ENCODE data around the gene ACO2. TPM values are rescaled to one million over a fixed set of nuclear protein-coding genes. Genes with fewer than 3 reads are reported as not detected.

The ACO2 gene
- total RNA-seq, 1 donor: 57.9 TPM

DNA sequence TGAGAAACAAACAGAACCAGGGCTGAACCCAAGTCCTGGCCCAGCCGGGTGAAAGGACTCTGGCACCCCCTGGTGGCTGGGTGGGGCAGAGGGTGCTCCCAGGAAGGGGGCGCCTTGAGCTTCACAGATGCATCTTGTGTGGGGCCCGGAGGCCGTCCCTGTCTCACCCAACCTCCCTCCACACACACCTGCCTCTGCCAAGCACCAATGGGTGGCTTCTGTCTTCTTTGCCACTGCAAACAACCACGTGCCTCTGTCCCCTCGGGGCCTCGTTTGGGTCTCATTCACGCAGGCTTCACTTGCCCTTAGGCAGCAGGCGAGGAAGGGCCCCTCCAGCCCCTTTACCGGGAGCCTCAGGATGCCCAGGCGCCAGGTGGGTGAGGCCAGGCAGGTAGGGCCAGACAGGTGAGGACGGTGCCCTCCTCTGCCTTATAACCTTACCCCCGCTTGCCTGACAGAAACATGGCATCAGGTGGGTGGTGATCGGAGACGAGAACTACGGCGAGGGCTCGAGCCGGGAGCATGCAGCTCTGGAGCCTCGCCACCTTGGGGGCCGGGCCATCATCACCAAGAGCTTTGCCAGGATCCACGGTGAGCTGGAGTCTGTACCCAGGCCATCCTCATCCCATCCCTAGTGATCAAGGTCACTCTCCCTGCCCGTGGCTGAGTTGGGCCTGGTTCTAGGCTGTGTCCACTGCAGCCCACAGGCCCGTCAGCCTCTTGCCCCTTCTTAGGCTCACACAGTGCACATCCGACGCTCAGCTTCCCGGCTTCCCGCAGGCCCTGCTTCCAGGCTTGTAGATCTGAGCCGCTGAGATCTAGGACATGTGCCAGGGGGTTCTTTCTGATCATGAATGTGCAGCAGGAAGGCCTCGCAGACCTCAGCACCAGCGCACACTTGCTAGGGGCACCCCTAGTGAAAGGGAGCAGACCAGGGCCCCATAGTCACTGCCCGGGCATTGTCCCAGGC is 58.2 kb downstream of the ACO2 start:
- Histone ChIP-seq H3K9me3 (ENCODE audit: low read depth, low read length) (no peaks in the 10 kb centered on the region), H3K4me1 (ENCODE audit: insufficient read depth, low read length) (peaks cover 21% of the 10 kb centered on the region), H3K36me3 (ENCODE audit: insufficient read depth, low read length) (peaks cover 73% of the 10 kb centered on the region), H2AFZ (ENCODE audit: low read length) (no peak overlapping the region), H3K27me3 (ENCODE audit: insufficient read depth, low read length) (no peaks in the 10 kb centered on the region), H3K27ac (ENCODE audit: low read depth, low read length) (no peak overlapping the region), H4K20me1 (ENCODE audit: insufficient read depth, low read length) (peaks cover 44% of the 10 kb centered on the region), H3K4me2 (ENCODE audit: insufficient read depth, low read length) (no peak overlapping the region), H3K79me2 (ENCODE audit: insufficient read depth, low read length) (peaks cover 25% of the 10 kb centered on the region), H3K4me3 (ENCODE audit: insufficient read depth, low read length) (no peak overlapping the region)
- DNase-seq (ENCODE audit: insufficient read length, low spot score, missing footprints): peak; percentile 98
- TF ChIP-seq, protein P1, sequence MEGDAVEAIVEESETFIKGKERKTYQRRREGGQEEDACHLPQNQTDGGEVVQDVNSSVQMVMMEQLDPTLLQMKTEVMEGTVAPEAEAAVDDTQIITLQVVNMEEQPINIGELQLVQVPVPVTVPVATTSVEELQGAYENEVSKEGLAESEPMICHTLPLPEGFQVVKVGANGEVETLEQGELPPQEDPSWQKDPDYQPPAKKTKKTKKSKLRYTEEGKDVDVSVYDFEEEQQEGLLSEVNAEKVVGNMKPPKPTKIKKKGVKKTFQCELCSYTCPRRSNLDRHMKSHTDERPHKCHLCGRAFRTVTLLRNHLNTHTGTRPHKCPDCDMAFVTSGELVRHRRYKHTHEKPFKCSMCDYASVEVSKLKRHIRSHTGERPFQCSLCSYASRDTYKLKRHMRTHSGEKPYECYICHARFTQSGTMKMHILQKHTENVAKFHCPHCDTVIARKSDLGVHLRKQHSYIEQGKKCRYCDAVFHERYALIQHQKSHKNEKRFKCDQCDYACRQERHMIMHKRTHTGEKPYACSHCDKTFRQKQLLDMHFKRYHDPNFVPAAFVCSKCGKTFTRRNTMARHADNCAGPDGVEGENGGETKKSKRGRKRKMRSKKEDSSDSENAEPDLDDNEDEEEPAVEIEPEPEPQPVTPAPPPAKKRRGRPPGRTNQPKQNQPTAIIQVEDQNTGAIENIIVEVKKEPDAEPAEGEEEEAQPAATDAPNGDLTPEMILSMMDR (IDR thresholded peaks at IDR 0.05; ENCODE audit: extremely low read depth, low read depth, low read length): peak; percentile 87

DNA sequence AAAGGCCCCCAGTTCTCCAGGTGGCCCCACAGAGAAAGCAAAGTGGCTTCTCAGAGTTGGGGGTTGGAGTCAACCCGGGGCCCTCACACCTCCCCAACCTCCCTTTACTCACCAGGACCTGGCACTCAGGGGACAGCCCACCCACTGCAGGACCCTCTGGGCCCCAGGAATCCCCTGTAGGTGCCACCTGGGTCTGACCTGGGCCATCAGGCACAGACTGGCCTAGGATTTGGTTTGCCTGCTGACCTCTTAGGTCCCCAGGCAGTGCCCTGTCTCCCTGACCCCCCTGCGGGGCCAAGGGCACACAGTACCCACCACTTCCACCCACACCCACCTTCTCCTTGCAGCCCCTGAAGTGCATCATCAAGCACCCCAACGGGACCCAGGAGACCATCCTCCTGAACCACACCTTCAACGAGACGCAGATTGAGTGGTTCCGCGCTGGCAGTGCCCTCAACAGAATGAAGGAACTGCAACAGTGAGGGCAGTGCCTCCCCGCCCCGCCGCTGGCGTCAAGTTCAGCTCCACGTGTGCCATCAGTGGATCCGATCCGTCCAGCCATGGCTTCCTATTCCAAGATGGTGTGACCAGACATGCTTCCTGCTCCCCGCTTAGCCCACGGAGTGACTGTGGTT is 59.3 kb downstream of the ACO2 start:
- Histone ChIP-seq H3K79me2 (ENCODE audit: insufficient read depth, low read length) (peaks cover 37% of the 10 kb centered on the region), H3K27me3 (ENCODE audit: insufficient read depth, low read length) (no peaks in the 10 kb centered on the region), H3K27ac (ENCODE audit: low read depth, low read length) (no peak overlapping the region), H3K4me2 (ENCODE audit: insufficient read depth, low read length) (no peak overlapping the region), H3K4me1 (ENCODE audit: insufficient read depth, low read length) (peaks cover 20% of the 10 kb centered on the region), H3K36me3 (ENCODE audit: insufficient read depth, low read length) (peaks cover 85% of the 10 kb centered on the region), H3K4me3 (ENCODE audit: insufficient read depth, low read length) (no peak overlapping the region), H3K9me3 (ENCODE audit: low read depth, low read length) (no peaks in the 10 kb centered on the region), H4K20me1 (ENCODE audit: insufficient read depth, low read length) (peaks cover 54% of the 10 kb centered on the region), H2AFZ (ENCODE audit: low read length) (no peak overlapping the region)
- TF ChIP-seq, protein P1 (IDR thresholded peaks at IDR 0.05; ENCODE audit: extremely low read depth, low read depth, low read length): no peak
- peak; percentile 2 for DNase-seq (ENCODE audit: insufficient read length, low spot score, missing footprints)

DNA sequence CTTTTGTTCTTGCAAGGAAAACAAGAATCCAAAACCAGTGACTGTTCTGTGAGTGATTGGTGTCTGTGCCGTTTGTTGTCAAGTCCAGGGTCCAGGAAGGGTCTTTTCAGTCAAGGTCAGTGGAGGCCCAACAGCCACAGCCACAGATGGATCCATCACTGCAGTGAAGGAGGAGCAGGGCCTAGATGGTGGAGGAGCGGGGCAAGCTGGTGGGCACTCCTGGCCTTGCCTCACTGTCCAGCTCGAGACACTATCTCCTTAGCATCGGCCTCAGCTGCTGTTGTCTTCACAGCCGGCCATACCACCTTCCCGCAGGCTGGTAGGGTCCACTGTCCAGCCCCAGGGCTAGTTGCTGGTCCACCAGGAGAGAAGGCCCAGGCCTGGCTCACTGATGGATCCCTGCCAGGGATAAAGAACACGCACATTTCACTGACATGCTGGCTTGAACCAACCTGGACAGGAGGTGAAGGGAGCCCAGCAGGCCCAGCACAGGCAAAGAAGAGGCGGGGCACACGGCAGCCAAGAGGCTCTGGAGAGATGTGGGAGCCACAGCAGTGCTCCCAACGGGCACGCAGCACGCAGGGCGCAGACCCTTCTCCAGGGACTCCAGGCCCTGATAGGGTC is 60.1 kb downstream of the ACO2 start:
- Histone ChIP-seq H3K4me2 (ENCODE audit: insufficient read depth, low read length) (no peak overlapping the region), H2AFZ (ENCODE audit: low read length) (no peak overlapping the region), H3K4me1 (ENCODE audit: insufficient read depth, low read length) (peaks cover 12% of the 10 kb centered on the region), H3K9me3 (ENCODE audit: low read depth, low read length) (no peaks in the 10 kb centered on the region), H3K79me2 (ENCODE audit: insufficient read depth, low read length) (peaks cover 43% of the 10 kb centered on the region), H4K20me1 (ENCODE audit: insufficient read depth, low read length) (peaks cover 58% of the 10 kb centered on the region), H3K27ac (ENCODE audit: low read depth, low read length) (no peak overlapping the region), H3K27me3 (ENCODE audit: insufficient read depth, low read length) (no peaks in the 10 kb centered on the region), H3K4me3 (ENCODE audit: insufficient read depth, low read length) (no peak overlapping the region), H3K36me3 (ENCODE audit: insufficient read depth, low read length) (peaks cover 87% of the 10 kb centered on the region)
- DNase-seq (ENCODE audit: insufficient read length, low spot score, missing footprints): peak; percentile 55
- TF ChIP-seq, protein P1 (IDR thresholded peaks at IDR 0.05; ENCODE audit: extremely low read depth, low read depth, low read length): no peak

Measured in osteoblast (primary cell).